ENCODE measurements around the gene SKI.

The SKI gene

GRCh38 chr1:2238361-2239012 is 10.4 kb downstream of the SKI start:
- no peak overlapping the region for H2AFZ ChIP-seq (ENCODE audit: low read depth, low read length)
- 0 out of 2 replicates have a peak overlapping the region, but pooled peaks have one; percentile 34 for H3K27ac ChIP-seq (ENCODE audit: low read length)
- H3K9me3 ChIP-seq (ENCODE audit: insufficient read depth, low read length, severe bottlenecking) = no peaks in the 10 kb centered on the region
- H3K79me2 ChIP-seq (ENCODE audit: insufficient read depth, low read length) = peaks cover 96% of the 10 kb centered on the region
- ATAC-seq (ENCODE audit: insufficient read depth, low read depth) (no peak), DNase-seq (no peak)
- no peaks in the 10 kb centered on the region for H3K27me3 ChIP-seq (ENCODE audit: insufficient read depth, low read length, poor library complexity)
- no peak overlapping the region for H3K4me3 ChIP-seq (ENCODE audit: low read depth in 1 of 2, low read length in 2 of 2)
- TF ChIP-seq CTCF (IDR thresholded peaks at IDR 0.05; ENCODE audit: borderline replicate concordance, extremely low read depth, low read length, poor library complexity, severe bottlenecking) (no peak), EZH2 (IDR thresholded peaks at IDR 0.05; ENCODE audit: borderline replicate concordance, low read depth, low read length, severe bottlenecking) (no peak)
- no peak overlapping the region for H3K9ac ChIP-seq (ENCODE audit: low read depth, low read length)
- peaks cover 9% of the 10 kb centered on the region; the same call in 1 of the 2 replicates for H3K4me1 ChIP-seq (ENCODE audit: insufficient read depth, low read length)
- peaks cover 16% of the 10 kb centered on the region for H3K36me3 ChIP-seq (ENCODE audit: insufficient read depth, low read length)
- peaks cover 96% of the 10 kb centered on the region for H4K20me1 ChIP-seq (ENCODE audit: insufficient read depth, low read length)
- no peak overlapping the region for H3K4me2 ChIP-seq (ENCODE audit: insufficient read depth, low read length)

- no peak overlapping the region for H3K9ac ChIP-seq (ENCODE audit: low read depth, low read length)
- peaks cover 93% of the 10 kb centered on the region for H4K20me1 ChIP-seq (ENCODE audit: insufficient read depth, low read length)
- H3K4me1 ChIP-seq (ENCODE audit: insufficient read depth, low read length) = peaks cover 4% of the 10 kb centered on the region; the same call in 1 of the 2 replicates
- H3K9me3 ChIP-seq (ENCODE audit: insufficient read depth, low read length, severe bottlenecking) = no peaks in the 10 kb centered on the region
- ATAC-seq (ENCODE audit: insufficient read depth, low read depth) (no peak), DNase-seq (no peak)
- H3K36me3 ChIP-seq (ENCODE audit: insufficient read depth, low read length) = peaks cover 16% of the 10 kb centered on the region
- no peak overlapping the region for H3K4me3 ChIP-seq (ENCODE audit: low read depth in 1 of 2, low read length in 2 of 2)
- no peak overlapping the region for H3K4me2 ChIP-seq (ENCODE audit: insufficient read depth, low read length)
- H2AFZ ChIP-seq (ENCODE audit: low read depth, low read length) = no peak overlapping the region
- H3K27me3 ChIP-seq (ENCODE audit: insufficient read depth, low read length, poor library complexity) = no peaks in the 10 kb centered on the region
- peaks cover 93% of the 10 kb centered on the region for H3K79me2 ChIP-seq (ENCODE audit: insufficient read depth, low read length)
- TF ChIP-seq EZH2 (IDR thresholded peaks at IDR 0.05; ENCODE audit: borderline replicate concordance, low read depth, low read length, severe bottlenecking) (no peak), CTCF (IDR thresholded peaks at IDR 0.05; ENCODE audit: borderline replicate concordance, extremely low read depth, low read length, poor library complexity, severe bottlenecking) (no peak)
- H3K27ac ChIP-seq (ENCODE audit: low read length) = no peak overlapping the region
Observed at GRCh38 chr1:2239013-2239370, 10.9 kb downstream of the SKI start.

GRCh38 chr1:2239384-2239985 is 11.4 kb downstream of the SKI start:
- Histone ChIP-seq H3K9ac (ENCODE audit: low read depth, low read length) (no peak overlapping the region), H3K9me3 (ENCODE audit: insufficient read depth, low read length, severe bottlenecking) (no peaks in the 10 kb centered on the region), H3K79me2 (ENCODE audit: insufficient read depth, low read length) (peaks cover 92% of the 10 kb centered on the region), H2AFZ (ENCODE audit: low read depth, low read length) (no peak overlapping the region), H4K20me1 (ENCODE audit: insufficient read depth, low read length) (peaks cover 91% of the 10 kb centered on the region), H3K27ac (ENCODE audit: low read length) (no peak overlapping the region), H3K36me3 (ENCODE audit: insufficient read depth, low read length) (peaks cover 16% of the 10 kb centered on the region), H3K4me2 (ENCODE audit: insufficient read depth, low read length) (no peak overlapping the region), H3K4me1 (ENCODE audit: insufficient read depth, low read length) (no peaks in the 10 kb centered on the region), H3K4me3 (ENCODE audit: low read depth in 1 of 2, low read length in 2 of 2) (no peak overlapping the region), H3K27me3 (ENCODE audit: insufficient read depth, low read length, poor library complexity) (no peaks in the 10 kb centered on the region)
- no peak for TF ChIP-seq CTCF (IDR thresholded peaks at IDR 0.05; ENCODE audit: borderline replicate concordance, extremely low read depth, low read length, poor library complexity, severe bottlenecking)
- DNase-seq = no peak
- ATAC-seq (ENCODE audit: insufficient read depth, low read depth) = no peak
